HUES48 (cell line): Measurements from ENCODE around the gene DNTTIP2.
"Not testable (repeated sequence)": the region's sequence is repeated elsewhere in the genome, so short reads cannot be mapped to it uniquely, and the experiment has no call there.

Experiments used
- H3K27ac ChIP-seq: one replicate; pipeline ENCODE4 v1.7.0; 2013; ENCODE audit warnings: low read depth, low read length, inconsistent platforms
- H3K27me3 ChIP-seq: 2 replicates; pipeline ENCODE4 v1.6.1; 2013; ENCODE audit warnings: mild to moderate bottlenecking, low read length; ENCODE audit not compliant: control insufficient read depth, insufficient read depth
- H3K36me3 ChIP-seq: 2 replicates; pipeline ENCODE4 v1.6.1; 2013; ENCODE audit warnings: low read length; ENCODE audit not compliant: control insufficient read depth, insufficient read depth
- H3K4me1 ChIP-seq: 2 replicates; pipeline ENCODE4 v1.6.1; 2013; ENCODE audit warnings: mild to moderate bottlenecking, low read length; ENCODE audit not compliant: control insufficient read depth, insufficient read depth
- H3K4me3 ChIP-seq: 2 replicates; pipeline ENCODE4 v1.5.1; 2013; ENCODE audit warnings: mild to moderate bottlenecking, low read depth, low read length
- H3K9ac ChIP-seq: 2 replicates; pipeline ENCODE4 v1.6.1; 2013; ENCODE audit warnings: mild to moderate bottlenecking, low read depth, low read length, moderate library complexity
- H3K9me3 ChIP-seq: 2 replicates; pipeline ENCODE4 v1.6.1; 2013; ENCODE audit warnings: low read length; ENCODE audit not compliant: control insufficient read depth, insufficient read depth

Gene DNTTIP2

DNA sequence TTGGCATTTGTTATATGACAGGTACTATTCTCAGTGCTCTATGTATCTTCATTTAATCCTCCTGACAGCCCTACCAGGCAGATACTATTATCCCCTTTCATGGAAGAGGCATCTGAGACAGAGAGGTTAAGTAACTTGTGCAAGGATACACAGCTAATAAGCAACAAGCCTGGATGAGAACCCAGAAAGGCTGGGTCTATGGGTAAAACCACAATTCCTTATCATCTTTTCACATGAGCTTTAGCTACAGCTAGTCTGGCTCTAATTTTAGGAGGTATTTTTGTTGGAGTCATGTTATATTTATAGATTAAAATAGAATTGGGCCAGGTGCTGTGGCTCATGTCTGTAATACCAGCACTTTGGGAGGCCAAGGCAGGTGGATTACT is 27.7 kb downstream of the DNTTIP2 start:
- no peaks in the 10 kb centered on the region for H3K27me3 ChIP-seq
- peaks cover 10% of the 10 kb centered on the region for H3K9me3 ChIP-seq
- H3K36me3 ChIP-seq: no peaks in the 10 kb centered on the region
- no peak overlapping the region for H3K27ac ChIP-seq
- H3K9ac ChIP-seq: no peak overlapping the region
- H3K4me1 ChIP-seq: 0 out of 2 replicates have a peak, but pooled peaks cover 5% of the 10 kb centered on the region
- no peak overlapping the region for H3K4me3 ChIP-seq

DNA sequence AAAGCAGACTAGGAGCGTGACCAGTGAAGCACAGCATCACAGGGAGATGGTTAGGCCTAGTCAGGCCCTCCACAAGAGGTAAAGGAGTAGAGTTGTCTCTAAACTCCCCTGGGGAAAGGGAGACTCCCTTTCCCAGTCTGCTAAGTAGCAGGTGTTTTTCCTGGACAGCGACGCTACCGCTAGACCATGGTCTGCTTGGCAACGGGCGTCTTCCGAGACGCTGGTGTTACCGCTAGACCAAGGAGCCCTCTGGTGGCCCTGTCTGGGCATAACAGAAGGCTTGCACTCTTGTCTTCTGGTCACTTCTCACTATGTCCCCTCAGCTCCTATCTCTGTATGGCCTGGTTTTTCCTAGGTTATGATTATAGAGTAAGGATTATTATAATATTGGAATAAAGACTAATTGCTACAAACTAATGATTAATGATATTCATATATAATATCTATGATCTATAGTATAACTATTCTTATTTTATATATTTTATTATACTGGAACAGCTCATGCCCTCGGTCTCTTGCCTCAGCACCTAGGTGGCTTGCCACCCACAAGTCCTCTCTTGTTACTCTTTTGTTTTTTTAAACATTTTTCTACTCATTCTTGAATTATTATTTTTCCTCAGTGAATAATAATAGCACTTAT is 28.2 kb downstream of the DNTTIP2 start:
- not testable (repeated sequence) for H3K4me1 ChIP-seq, H3K27me3 ChIP-seq, H3K27ac ChIP-seq, H3K36me3 ChIP-seq, H3K4me3 ChIP-seq, H3K9ac ChIP-seq
- H3K9me3 ChIP-seq: peaks cover 10% of the 10 kb centered on the region

- Histone ChIP-seq H3K27me3 (no peaks in the 10 kb centered on the region), H3K4me1 (peaks cover 12% of the 10 kb centered on the region; the same call in 1 of the 2 replicates), H3K4me3 (peak overlapping the region; percentile 93), H3K9ac (no peak overlapping the region), H3K36me3 (no peaks in the 10 kb centered on the region), H3K27ac (no peak overlapping the region), H3K9me3 (no peaks in the 10 kb centered on the region; the same call in 1 of the 2 replicates)
These were observed 30.6 kb downstream of the DNTTIP2 start for GRCh38 chr1:93848350-93848883.

DNA sequence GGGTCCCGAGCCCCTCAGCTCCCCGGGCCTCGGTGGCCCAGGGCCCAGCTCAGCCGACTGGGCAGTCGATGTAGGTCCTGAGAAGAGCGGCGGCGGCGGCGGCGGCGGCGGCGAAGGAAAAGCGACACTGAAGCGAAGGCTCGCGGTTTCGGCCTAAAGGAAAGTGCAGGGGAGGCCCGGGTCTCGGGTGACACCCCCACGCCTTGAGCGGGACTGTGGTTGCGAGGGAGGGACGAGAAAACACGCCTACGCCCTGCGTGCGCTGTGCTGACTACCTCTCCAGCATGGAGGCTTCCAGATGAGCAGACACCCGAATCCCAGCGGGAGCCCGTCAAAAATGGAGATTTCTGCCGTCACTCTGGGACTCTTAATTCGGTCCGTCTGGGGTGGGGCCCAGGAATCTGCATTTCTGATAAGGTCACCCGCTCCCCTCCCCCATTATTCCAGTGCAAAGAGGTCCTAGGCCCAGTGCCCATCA is 31.2 kb downstream of the DNTTIP2 start:
- Histone ChIP-seq H3K27ac (peak overlapping the region; percentile 63), H3K27me3 (no peaks in the 10 kb centered on the region), H3K36me3 (no peaks in the 10 kb centered on the region), H3K4me3 (peak overlapping the region; percentile 93), H3K4me1 (peaks cover 12% of the 10 kb centered on the region; the same call in 1 of the 2 replicates), H3K9me3 (no peaks in the 10 kb centered on the region; the same call in 1 of the 2 replicates), H3K9ac (peak overlapping the region; percentile 67)

GRCh38 chr1:93846992-93847810 is 31.8 kb downstream of the DNTTIP2 start:
- Histone ChIP-seq H3K9ac (peak overlapping the region; percentile 75; the same call in 1 of the 2 replicates), H3K27me3 (no peaks in the 10 kb centered on the region), H3K36me3 (no peaks in the 10 kb centered on the region), H3K4me1 (peaks cover 12% of the 10 kb centered on the region; the same call in 1 of the 2 replicates), H3K9me3 (no peaks in the 10 kb centered on the region; the same call in 1 of the 2 replicates), H3K4me3 (peak overlapping the region; percentile 93), H3K27ac (peak overlapping the region; percentile 71)

DNA sequence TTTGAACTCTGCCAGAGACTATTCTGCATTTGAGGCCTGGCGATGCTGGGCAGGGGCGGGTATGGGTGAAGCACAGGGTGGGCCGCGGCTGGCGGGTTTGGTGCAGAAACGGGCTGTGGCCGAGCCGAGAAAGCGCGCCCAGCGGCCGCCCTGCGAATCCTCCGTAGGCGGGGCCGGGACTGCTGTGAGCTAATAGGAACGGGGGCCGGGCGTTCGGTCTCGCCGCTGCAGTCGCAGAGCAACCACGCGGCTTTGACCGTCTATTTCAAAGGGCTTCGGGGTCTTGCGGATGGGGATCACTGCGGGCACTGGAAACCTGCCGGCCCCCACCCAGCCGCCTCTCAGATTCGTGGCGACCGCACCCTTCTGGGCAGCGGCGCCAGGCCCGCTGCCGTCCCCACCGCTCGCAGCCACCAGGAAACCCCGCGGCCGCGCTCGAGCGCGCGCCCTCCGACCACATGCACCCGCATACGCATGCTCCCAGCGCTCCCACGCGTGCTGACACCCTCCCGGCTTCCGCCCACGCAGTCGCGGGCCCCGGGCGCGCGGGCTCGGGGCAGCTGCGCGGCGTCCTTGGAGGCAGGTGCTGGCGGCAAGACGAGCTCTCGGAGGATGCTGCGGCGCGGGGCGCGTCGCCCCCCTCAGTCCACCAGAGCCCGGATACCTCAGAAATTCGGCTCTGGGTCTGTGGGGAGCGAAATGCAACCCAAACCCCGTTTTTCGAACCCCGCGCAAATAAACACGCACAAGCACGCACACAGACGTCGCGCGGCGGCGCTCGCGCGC is 32.6 kb downstream of the DNTTIP2 start:
- H3K4me1 ChIP-seq: peaks cover 12% of the 10 kb centered on the region; the same call in 1 of the 2 replicates
- H3K4me3 ChIP-seq: peak overlapping the region; percentile 93
- H3K36me3 ChIP-seq: no peaks in the 10 kb centered on the region
- H3K9ac ChIP-seq: peak overlapping the region; percentile 75
- H3K27me3 ChIP-seq: no peaks in the 10 kb centered on the region
- no peaks in the 10 kb centered on the region; the same call in 1 of the 2 replicates for H3K9me3 ChIP-seq
- H3K27ac ChIP-seq: peak overlapping the region; percentile 71

DNA sequence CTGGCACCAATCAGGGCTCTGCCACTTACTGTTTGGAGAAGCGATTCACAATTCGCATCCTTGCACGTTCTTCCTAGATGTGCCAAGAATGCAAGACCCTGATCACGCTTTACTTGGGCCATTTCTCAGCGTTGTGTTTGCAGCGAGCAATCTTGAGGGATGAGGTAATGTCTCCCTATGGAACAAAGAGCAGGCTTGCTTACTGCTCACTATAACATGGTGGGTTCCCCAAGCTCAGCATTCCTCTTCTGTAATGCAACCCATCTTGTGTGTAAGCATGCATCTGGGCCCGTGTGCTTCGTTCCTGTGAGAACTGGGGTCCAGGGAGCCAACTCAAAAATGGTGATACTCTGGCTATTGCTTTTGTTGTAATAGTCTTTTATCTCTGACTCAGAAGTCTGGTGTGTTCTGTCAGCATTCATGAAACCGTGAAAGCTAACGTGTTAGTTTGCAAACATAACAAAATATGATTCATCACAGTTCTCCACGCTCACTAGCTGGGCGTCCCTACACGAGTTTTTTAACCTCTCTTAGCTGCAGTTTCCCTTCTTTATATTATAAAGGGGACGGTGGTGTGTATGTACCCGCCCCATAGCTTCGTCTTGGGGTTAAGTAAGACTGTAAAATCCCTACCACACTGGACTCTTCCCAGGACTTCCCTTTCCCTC is 33.3 kb downstream of the DNTTIP2 start:
- no peaks in the 10 kb centered on the region for H3K27me3 ChIP-seq
- H3K36me3 ChIP-seq: no peaks in the 10 kb centered on the region
- H3K4me1 ChIP-seq: peaks cover 12% of the 10 kb centered on the region; the same call in 1 of the 2 replicates
- peak overlapping the region; percentile 71 for H3K27ac ChIP-seq
- H3K9ac ChIP-seq: peak overlapping the region; percentile 55; the same call in 1 of the 2 replicates
- peak overlapping the region; percentile 93 for H3K4me3 ChIP-seq
- no peaks in the 10 kb centered on the region; the same call in 1 of the 2 replicates for H3K9me3 ChIP-seq

DNA sequence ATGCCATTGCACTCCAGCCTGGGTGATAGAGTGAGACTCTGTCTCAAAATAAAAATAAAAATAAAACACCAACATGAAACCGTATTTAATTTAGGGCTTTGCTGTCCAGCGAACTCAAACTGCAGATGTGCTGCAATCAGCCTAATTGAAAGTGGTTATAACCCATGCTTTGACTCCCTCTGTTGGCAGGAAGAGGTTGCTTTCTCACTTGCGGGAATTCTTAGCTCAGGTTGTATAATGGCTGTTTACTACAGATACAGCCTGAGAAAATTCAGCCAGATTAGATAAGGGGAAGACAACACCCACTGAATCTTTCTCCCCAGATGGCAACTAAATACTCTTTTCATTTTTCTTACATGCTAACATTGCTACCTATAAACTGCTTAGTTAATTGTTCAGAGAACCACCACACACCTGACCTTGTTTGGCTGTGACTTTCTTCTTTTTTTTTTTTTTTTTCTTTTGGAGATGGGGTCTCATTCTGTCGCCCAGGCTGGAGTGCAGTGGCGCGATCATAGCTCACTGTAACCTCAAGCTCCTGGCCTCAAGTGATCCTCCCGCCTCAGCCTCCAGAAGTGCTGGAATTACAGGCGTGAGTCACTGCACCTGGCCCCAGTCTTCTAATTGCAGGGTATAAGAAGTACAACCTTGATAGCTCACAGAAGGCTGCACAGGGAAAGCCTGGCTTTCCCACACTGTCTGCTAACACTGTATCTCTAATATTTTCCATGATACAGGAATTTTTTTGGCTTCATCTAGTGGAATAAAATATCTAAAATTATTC is 34.6 kb downstream of the DNTTIP2 start:
- Histone ChIP-seq H3K9me3 (no peaks in the 10 kb centered on the region), H3K36me3 (no peaks in the 10 kb centered on the region), H3K27me3 (no peaks in the 10 kb centered on the region), H3K27ac (peak overlapping the region; percentile 21), H3K4me1 (peaks cover 12% of the 10 kb centered on the region; the same call in 1 of the 2 replicates), H3K9ac (no peak overlapping the region), H3K4me3 (no peak overlapping the region)

- H3K27me3 ChIP-seq: no peaks in the 10 kb centered on the region
- no peak overlapping the region for H3K4me3 ChIP-seq
- no peak overlapping the region for H3K9ac ChIP-seq
- H3K9me3 ChIP-seq: no peaks in the 10 kb centered on the region
- H3K36me3 ChIP-seq: no peaks in the 10 kb centered on the region
- peaks cover 8% of the 10 kb centered on the region; the same call in 1 of the 2 replicates for H3K4me1 ChIP-seq
- H3K27ac ChIP-seq: no peak overlapping the region
These were observed 36.1 kb downstream of the DNTTIP2 start for GRCh38 chr1:93842750-93843500.
